ENCODE results near the gene WDR7. TPM values are rescaled to one million over a fixed set of nuclear protein-coding genes. Genes with fewer than 3 reads are reported as not detected.

Gene WDR7
- total RNA-seq, 1 experiment from 2014 or later = 13.7 TPM

DNA sequence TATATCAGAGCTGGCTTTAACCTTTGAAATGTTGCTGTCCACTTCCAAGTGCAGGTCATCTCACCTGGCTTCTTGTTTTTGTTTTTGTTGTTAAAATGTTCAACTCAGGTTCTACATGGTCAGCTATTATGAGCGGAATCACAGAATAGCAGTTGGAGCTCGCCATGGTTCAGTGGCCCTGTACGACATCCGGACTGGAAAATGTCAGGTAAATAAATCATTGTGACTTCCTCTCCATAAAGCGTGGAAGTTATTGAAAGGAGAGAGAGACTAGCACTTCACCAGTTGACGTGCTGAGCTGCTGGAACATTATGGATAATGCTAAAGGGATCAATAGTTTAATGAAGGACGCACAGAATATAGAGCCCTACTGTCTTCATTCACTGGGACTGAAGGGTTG lies 311.2 kb downstream of the WDR7 start:
- in situ Hi-C loops (cut with HindIII; ENCODE audit: low sequenced_read_pairs) = no loop called here
- no peak for DNase-seq (ENCODE audit: low spot score)

DNA sequence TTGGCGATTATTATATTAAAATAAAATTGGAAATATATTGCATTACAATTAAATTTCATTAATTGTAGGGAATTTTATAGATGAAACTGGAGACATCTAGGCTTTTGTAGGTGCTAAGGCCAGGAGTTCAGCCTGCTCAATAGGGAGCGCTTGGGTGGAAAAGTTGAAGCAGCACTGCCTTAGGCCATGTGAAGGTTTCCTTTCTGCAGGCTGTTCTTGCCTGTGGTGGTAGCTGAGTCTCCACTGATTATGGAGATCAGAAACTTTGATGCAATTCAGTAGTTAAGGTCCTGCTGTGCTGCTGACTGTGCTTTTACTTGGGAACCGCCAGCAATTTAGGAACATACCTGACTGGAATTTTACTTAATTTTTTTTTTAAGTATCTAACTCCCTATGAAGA lies 315.9 kb downstream of the WDR7 start:
- in situ Hi-C loops (cut with HindIII; ENCODE audit: low sequenced_read_pairs) = no loop called here
- no peak for DNase-seq (ENCODE audit: low spot score)

DNA sequence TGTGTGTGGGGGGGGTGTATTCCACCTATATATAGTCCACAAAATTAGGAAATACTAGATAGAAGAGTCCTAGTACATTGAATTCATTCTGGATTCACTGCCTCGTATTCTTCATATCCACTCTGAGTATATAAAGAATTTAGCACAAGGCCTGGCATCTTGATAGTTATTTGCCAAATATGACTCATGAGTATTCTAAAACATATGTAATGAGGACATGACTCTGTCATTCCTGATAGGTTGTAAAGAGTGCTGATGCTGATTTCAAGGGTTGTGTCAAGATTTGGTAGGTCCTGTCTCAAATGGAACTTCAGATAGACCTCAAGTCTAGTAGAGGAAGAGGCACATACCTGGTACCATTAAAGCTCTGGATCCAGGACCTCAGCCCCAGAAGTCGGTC lies 322.3 kb downstream of the WDR7 start:
- in situ Hi-C loops (cut with HindIII; ENCODE audit: low sequenced_read_pairs) = no loop called here

DNA sequence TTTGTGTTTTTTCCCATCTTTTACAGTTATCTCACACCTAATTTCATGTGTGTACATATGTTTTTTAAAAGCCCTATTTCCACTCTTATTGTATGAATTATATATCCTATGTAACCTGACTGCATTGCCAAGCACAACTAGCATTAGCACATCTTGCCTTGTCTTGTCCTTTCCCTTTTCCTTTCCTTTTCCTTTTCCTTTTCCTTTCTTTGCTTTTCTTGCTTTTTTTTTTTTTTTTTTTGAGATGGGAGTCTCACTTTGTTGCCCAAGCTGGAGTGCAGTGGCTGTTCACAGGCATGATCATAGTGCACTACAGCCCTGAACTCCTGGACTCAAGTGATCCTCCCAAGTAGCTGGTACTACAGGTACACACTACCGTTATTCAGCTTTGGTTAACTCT lies 323.0 kb downstream of the WDR7 start:
- no peak for DNase-seq (ENCODE audit: low spot score)
- in situ Hi-C loops (cut with HindIII; ENCODE audit: low sequenced_read_pairs) = no loop called here

More for the DNA sequence above, 322.3 kb downstream of the WDR7 start:
- DNase-seq (ENCODE audit: low spot score) = no peak

DNA sequence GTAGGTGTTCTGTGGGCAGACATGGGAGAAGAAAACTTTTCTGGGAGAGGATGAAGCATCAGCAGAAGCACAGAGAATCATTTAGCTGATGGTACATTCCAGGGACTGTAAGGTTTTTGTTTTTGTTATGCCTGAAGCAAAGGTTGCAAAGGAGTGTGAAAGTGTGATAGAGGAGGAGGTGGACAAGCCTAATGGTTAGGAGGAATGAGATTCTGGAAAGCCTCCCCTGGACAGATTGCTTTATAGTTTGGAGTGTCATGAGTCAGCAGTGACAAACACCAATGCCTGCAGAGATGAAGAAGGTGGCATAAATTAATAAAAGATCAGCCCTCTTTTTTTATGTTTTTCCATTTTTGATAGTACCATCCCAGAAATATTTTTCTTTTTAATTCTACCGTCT lies 324.1 kb downstream of the WDR7 start:
- DNase-seq (ENCODE audit: low spot score) = no peak
- in situ Hi-C loops (cut with HindIII; ENCODE audit: low sequenced_read_pairs) = no loop called here

DNA sequence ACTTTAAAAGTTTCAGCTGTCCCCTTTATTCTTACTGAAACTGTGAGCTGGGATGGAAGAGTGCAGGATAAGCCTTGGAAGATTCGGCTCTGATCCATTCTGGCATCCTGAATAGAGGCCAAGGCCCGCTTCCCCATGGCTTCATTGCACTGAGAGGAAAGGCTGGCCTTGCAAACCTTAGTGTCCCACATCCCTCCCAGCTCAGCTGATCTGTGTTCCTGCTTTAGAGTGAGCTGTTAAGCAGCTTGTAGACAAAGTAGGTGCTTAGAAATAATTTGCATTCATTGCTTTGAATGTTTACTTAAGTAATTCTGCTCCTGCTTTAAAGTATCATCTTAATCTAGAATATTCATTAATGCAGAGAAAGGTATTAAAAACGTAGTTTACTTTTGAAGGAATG lies 326.1 kb downstream of the WDR7 start:
- in situ Hi-C loops (cut with HindIII; ENCODE audit: low sequenced_read_pairs) = no loop called here
- DNase-seq (ENCODE audit: low spot score) = peak; percentile 8

DNA sequence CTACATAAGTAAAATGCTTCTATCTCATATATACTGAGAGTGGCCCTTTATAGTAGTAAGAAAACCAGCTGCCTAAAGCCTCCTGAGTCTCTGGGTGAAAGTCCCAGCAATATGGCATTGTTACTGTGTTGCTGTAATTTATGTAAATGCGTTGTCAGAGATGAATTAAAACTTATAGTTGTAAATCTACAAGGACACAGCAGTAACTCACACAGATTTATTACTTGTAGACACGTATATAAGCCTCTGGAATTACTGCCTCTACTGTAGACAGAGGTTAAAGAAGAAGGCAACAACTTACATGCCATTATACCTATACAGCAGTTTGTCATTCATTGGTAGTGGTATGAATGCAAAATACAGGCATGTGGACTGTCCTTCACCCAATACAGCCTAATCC lies 326.6 kb downstream of the WDR7 start:
- in situ Hi-C loops (cut with HindIII; ENCODE audit: low sequenced_read_pairs) = no loop called here
- no peak for DNase-seq (ENCODE audit: low spot score)

DNA sequence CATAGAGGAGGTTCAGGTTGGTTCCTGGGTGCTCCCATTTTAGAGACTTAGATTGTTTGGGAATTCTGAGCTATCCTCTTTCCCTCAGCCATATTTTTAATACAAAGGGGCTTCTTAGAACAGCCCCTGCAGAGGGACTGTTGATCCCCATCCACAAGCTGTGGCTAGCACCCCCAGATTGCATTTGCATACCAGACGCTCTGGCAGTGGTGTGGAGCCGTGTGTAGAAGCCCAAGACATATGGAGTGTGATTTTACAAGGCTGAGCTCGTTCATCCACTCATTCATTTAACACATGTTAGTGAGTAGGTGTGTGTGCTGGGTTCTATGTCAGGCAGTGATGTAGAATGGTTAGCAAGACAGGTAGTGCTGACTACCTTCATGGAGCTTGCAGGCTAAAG lies 329.0 kb downstream of the WDR7 start:
- DNase-seq (ENCODE audit: low spot score) = no peak
- in situ Hi-C loops (cut with HindIII; ENCODE audit: low sequenced_read_pairs) = no loop called here

DNA sequence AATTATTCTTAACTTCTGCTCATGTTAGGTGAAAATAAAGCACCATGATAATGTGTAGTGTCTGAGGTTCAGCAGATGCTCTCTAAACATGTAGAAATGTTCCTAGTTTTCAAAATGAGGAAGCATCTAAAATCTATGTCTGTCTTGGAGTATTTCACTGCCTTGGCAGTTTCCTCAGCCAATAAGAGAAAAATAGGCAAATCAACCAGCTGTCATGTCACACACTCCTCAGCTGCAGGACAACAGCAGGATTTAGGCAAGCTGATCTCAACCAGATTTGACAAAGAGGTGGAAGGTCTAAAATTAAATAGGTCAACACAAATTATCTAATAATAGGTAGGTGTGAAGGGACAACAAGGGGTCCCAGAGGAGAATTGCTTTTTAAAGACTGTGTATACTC lies 331.6 kb downstream of the WDR7 start:
- DNase-seq (ENCODE audit: low spot score) = peak; percentile 11
- in situ Hi-C loops (cut with HindIII; ENCODE audit: low sequenced_read_pairs) = no loop called here

DNA sequence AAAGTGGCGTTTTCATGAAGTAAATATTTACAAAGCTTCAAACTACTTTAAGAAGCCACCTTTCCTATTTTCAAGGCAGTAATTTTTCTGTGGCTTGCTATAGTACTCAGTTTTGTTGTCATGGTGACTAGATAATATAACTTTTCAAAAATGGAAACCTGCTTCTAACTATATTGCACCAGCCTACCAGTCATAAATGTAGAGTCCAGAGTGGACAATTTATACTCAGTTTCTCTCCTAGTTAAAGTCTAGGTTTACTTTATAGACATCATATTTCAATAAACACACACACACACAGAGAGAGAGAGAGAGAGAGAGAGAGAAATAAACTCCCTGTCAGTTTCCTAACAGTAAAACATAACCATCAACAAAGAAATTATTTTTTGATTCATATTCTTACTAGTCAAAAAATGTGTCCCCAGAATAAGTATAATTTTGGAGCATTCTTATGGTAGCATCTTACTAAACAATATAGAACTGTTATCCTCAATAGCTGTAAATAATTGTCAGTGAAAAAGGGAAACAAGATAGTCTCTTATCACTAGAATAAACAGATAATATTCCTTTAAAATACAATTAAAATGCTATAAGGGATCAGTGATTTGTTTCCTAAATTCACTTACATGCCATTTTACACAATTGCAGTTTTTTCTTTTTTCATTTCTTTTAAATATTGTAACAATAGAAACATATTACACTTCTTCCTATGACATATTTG lies 332.3 kb downstream of the WDR7 start:
- DNase-seq (ENCODE audit: low spot score) = no peak
- in situ Hi-C loops (cut with HindIII; ENCODE audit: low sequenced_read_pairs) = no loop called here

DNA sequence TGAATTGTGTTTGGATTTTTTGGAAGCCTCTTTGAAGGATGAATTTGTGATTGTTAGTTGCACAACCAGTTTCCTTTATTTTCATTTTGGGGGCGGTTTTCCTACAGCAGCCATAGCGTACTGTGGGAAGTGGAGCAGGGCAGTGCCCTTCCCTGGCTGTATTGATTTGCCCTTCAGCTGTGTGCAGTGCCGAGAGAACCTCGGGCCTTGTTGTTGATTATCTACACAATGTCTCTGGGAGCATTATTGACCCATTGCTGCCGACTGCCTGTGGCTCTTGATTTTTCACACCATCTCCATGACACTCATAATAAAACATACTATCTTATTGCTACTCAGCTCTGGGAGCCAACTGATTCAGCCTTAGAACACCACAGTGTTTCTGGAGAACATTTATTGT lies 333.6 kb downstream of the WDR7 start:
- in situ Hi-C loops (cut with HindIII; ENCODE audit: low sequenced_read_pairs) = no loop called here
- DNase-seq (ENCODE audit: low spot score) = no peak

DNA sequence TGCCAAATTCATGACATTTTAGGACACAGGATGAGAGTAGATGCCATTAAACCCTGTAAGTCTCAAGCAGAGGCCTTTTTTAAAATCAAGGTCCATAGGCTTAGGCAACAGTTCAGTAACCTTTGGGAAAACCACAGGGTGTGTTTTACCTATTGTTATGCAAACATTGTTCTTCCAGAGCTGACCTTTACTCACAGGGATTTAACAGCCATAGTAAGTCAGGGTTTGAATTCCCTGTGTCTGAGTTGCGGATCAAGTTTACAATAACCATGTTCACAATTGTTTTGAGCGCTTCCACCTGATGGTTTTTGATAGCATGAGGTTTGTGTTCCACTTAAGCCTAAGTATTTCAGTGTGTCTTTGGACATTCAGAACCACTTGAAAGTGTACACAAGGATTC lies 335.7 kb downstream of the WDR7 start:
- peak; percentile 5 for DNase-seq (ENCODE audit: low spot score)
- in situ Hi-C loops (cut with HindIII; ENCODE audit: low sequenced_read_pairs) = no loop called here

DNA sequence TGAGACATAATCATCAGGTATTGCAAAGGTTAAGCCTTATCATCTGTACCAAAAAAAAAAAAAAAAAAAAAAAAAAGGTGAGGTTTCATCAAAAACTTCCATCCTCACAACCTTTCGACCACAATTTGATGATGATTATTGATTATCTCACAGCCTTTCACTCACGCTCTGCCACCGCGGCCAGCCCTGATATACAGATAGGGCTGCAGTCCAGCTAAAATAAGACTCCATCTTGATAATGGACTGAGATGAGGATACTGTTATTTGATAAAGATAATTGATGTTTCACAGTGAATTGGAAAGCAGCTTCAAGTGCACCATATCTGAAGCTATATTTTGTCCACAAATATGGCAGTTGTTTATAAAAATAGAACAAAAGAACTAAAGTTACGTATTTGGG lies 336.1 kb downstream of the WDR7 start:
- in situ Hi-C loops (cut with HindIII; ENCODE audit: low sequenced_read_pairs) = no loop called here
- DNase-seq (ENCODE audit: low spot score) = no peak

DNA sequence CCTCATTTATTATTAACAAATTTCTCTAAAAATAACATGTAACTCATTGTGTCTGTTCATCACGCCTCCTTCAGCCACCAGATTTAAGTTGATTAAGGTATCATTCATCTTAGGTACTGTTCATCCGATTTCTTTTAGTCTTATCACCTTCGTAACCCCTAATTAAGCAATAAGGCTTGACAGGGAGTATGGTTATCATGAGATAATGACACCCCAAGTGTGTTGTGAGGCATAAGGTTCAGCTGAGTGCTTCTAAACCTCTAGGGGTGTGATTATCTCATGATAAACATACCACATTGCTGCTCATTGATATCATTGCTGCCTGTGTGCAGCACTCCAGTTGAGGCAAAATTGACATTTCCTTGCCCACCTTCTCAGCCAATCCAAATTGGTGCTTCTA lies 336.9 kb downstream of the WDR7 start:
- in situ Hi-C loops (cut with HindIII; ENCODE audit: low sequenced_read_pairs) = no loop called here
- no peak for DNase-seq (ENCODE audit: low spot score)

DNA sequence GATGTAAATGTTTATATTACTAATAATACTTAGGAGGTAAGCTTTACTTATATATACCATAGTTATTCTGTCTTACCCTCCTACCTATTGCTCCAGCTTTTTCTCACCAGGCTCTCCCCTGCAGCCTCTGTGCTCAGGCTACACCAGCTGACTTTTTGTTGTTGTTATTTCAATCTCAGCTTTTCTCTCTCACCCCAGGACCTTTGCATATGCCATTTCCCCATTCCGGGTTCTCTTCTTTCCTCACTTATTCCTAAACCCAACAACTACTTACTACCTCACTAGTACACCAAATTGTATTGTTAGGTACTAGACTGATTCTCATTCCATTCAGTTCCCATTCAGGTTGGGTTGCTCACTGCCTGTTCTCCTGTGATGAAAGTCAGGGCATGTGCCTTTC lies 339.5 kb downstream of the WDR7 start:
- no peak for DNase-seq (ENCODE audit: low spot score)
- in situ Hi-C loops (cut with HindIII; ENCODE audit: low sequenced_read_pairs) = no loop called here

DNA sequence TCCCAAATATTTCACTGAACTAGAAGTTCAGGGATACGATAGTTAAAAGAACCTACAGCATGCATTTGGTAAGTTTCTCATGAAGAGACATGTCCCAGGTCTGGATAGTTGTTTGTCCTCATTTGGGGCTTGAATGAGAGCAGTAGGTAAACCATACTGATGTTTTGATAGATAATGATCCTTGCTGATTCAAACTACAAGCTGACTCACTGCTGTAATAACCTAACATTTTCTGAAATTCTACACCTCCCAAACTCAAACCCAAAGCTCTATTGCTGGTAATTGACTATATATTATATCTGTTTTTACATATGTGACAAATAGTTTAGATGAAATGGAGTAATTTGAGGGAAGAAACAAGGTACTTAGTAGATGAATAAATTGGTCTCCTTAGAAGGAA lies 341.6 kb downstream of the WDR7 start:
- no peak for DNase-seq (ENCODE audit: low spot score)
- in situ Hi-C loops (cut with HindIII; ENCODE audit: low sequenced_read_pairs) = no loop called here

DNA sequence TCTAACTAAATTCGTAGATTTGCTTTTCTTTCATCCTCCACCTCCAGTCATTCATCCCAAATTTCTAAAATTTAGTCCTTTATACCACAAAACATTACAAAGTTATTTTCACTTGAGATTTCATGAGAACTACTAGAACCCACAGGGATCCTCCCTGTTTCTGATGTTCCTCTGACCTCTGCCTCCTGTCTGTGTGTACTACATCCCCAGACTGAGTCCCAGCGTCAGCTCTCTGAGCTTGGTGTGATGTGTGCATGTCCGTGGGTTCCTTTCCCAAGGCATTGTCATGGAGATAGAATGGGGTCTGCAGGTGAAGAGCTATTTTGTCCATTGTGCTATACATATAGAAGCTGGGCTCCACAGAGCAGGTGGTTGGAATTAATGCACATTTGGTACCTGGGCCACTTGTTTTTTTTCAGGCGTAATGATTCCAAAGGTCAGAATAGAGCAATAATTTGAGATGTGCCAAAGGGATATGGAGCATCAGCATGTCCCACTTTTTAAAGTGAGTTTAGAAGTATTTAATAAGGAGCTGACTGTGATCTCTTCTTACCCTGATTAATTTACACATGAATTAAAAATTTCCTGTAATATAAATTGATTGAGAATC lies 344.5 kb downstream of the WDR7 start:
- DNase-seq (ENCODE audit: low spot score) = no peak
- in situ Hi-C loops (cut with HindIII; ENCODE audit: low sequenced_read_pairs) = no loop called here

DNA sequence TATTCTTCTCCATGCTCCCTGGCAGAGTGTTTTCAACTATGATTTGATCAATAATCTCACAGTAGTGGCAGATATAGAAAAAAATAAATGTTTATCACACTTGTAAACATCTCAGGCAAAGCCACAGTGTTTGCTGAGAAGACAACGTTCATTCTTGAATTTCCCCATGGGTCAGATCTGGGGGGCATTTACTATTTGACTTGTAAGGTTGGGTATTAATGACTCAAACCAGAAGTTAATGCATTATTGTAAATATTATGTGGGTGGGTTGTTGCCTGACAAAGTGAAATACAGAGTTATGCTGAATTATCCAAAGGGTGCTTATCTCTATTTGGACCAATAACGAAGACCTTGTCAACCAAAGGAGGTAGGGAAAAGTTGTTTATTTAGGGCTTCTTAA lies 346.0 kb downstream of the WDR7 start:
- DNase-seq (ENCODE audit: low spot score) = no peak
- in situ Hi-C loops (cut with HindIII; ENCODE audit: low sequenced_read_pairs) = no loop called here

DNA sequence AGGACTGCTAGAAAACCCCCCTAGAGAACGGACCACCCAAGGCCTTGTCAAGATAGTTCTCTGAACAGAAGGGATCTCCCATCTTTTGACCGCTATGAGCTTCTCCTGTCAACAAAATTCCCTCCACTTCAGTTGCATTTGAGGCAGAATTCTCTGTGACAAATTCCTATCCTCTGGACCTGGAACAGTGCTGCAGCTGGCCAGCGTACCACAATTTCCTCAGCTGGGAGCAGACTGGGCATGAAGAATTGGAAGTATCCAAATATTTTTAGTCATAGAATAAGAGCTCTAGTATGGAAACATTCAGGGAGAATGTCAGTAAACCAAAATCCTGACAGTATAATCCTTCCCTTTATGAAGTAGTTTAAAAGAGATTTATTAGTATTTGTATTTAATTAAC lies 348.7 kb downstream of the WDR7 start:
- no peak for DNase-seq (ENCODE audit: low spot score)
- in situ Hi-C loops (cut with HindIII; ENCODE audit: low sequenced_read_pairs) = no loop called here

DNA sequence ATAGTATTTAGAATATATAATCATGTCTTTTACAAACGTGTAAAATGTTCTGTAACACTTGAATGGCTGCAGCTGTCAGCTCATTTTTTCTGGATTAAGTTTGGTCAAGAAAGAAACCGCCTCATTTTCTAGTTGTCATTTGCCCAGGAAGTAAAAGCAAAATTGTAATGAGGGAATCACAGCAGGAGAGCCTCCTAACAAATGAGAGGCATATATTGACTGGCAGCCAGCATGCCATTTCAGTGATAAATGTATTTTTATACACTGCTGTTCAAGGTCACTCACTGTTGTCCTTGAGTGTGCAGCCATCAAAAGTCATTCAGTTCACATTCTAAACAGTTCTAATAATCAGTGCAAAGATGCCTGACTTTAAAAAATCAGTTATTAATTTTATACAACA lies 351.5 kb downstream of the WDR7 start:
- DNase-seq (ENCODE audit: low spot score) = peak; percentile 29

DNA sequence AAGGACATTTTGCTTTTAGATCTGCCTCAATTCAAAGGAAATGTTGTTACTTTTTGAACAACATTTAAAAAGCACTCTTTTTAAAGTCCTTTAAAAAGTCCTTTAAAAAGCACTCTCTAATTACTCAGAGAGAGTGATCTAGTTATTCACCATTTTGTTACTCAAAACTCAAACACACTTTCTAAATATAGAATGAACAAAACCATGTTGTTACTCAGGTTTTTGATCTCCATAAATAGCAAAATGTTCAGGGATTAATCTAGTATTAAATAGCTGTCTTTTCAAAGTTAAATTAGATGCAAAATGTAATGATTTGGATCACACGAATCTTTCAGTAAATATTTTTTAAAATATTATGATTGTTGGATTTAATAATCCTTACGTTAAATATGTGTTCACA lies 352.2 kb downstream of the WDR7 start:
- DNase-seq (ENCODE audit: low spot score) = no peak
- in situ Hi-C loops (cut with HindIII; ENCODE audit: low sequenced_read_pairs) = no loop called here

More for the DNA sequence above, 351.5 kb downstream of the WDR7 start:
- in situ Hi-C loops (cut with HindIII; ENCODE audit: low sequenced_read_pairs) = no loop called here
